MM.1S (cell line): ENCODE results near the gene NCKAP5.

Experiments
- EZH2 ChIP-seq: fragments of 300-600 bp; sonication (generic); optimal IDR thresholded peaks from 2 replicates; pipeline ENCODE3; 2017; ENCODE audit warnings: low read depth, mild to moderate bottlenecking, antibody characterized with exemption, low read length, mixed read lengths
- TF ChIP-seq, protein P1 (sequence below): fragments of 300-600 bp; sonication (generic); IDR thresholded peaks from 2 replicates; pipeline ENCODE4 v1.5.1; 2016; ENCODE audit warnings: antibody characterized with exemption, low read length, mixed read lengths

DNA sequence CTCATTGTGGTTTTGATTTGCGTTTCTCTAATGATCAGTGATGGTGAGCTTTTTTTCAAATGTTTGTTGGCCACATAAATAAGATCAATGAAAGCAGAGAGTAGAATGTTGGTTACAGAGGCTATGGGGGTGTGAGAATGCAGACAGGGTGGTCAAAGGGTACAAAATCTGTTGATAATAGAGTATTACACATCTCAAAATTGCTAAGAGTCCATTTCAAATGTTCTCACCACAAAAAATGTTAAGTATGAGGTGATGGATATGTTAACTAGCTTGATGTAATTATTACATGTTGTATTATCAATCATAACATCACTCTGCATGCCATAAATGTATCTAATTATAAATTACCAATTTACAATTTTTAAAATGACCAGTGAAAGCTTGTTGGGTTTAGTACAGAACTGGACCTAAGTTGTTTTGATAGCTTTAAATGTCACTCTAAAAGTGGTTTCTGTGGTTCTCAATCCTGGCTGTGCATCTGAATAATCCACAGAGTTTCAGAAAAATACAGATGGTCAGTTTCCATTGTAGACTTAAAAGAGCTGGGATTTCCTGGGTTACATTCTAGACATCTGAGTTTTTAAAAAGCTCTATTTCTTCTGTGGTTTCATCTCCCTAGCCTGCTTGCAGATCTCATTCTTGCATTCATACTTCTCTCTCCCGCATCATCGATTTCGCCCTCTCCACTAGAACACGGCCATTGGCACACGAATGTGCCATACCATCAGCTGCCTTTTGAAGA, 612.2 kb downstream of the NCKAP5 start:
- TF ChIP-seq EZH2 = no peak
- TF ChIP-seq, protein P1, sequence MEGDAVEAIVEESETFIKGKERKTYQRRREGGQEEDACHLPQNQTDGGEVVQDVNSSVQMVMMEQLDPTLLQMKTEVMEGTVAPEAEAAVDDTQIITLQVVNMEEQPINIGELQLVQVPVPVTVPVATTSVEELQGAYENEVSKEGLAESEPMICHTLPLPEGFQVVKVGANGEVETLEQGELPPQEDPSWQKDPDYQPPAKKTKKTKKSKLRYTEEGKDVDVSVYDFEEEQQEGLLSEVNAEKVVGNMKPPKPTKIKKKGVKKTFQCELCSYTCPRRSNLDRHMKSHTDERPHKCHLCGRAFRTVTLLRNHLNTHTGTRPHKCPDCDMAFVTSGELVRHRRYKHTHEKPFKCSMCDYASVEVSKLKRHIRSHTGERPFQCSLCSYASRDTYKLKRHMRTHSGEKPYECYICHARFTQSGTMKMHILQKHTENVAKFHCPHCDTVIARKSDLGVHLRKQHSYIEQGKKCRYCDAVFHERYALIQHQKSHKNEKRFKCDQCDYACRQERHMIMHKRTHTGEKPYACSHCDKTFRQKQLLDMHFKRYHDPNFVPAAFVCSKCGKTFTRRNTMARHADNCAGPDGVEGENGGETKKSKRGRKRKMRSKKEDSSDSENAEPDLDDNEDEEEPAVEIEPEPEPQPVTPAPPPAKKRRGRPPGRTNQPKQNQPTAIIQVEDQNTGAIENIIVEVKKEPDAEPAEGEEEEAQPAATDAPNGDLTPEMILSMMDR = no peak
